NCI-H2196 treated with DMSO at 0.1 percent for 48 hours (cell line): ENCODE measurements around the gene ALDH8A1.
"Not testable (repeated sequence)": the region's sequence is repeated elsewhere in the genome, so short reads cannot be mapped to it uniquely, and the experiment has no call there.

Source experiments
- DNase-seq: peaks from one replicate; lab custom pipeline; 2025; ENCODE audit not compliant: unreplicated experiment; lab: John Stamatoyannopoulos, UW

Gene ALDH8A1

GRCh38 chr6:134911547-134911946 is 38.4 kb downstream of the ALDH8A1 start:
- no peak for DNase-seq

- no peak for DNase-seq
These were observed 39.3 kb downstream of the ALDH8A1 start for GRCh38 chr6:134910593-134910935.

- no peak for DNase-seq
These were observed 40.0 kb downstream of the ALDH8A1 start for GRCh38 chr6:134909701-134910592.

GRCh38 chr6:134908906-134909516 is 40.9 kb downstream of the ALDH8A1 start:
- no peak for DNase-seq

- not testable (repeated sequence) for DNase-seq
These were observed 45.2 kb downstream of the ALDH8A1 start for GRCh38 chr6:134904731-134905130.

DNA sequence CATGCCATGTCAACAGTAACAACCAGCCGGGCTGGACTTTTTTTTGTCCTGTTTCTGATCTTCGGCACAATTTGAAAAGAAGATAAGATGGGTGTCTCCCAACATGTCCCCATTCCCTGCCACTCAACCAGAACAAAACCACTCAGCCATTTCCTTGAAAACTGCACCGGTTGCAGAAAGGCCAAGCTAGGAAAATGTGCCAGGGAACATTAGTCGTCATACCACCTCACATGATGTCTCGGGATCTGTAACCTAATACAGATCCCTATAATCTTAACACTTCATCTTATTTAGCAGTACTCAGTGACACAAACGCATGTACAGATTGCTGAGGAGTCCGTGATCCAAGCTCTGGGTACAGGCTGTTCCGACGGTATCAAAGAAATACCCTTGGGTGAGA is 46.5 kb downstream of the ALDH8A1 start:
- DNase-seq = no peak

DNA sequence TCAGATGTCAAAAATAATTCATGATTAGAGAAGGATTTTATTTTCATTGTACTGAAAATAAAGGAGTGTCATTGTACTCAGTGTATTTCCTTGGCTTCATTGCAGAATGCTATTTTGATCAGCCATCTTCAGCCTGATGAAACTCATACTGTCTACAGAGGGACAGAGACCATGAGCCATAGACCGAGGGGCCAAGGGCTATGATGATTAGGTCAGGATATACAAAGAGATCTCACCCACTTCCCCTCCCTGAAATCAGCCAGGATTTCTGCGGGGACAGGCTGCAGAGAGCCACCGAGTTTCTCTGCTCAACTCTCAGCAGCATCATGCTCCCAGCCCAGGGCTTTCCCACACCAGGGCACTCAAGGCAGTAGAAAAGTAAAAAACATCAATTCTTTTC is 47.0 kb downstream of the ALDH8A1 start:
- no peak for DNase-seq

DNA sequence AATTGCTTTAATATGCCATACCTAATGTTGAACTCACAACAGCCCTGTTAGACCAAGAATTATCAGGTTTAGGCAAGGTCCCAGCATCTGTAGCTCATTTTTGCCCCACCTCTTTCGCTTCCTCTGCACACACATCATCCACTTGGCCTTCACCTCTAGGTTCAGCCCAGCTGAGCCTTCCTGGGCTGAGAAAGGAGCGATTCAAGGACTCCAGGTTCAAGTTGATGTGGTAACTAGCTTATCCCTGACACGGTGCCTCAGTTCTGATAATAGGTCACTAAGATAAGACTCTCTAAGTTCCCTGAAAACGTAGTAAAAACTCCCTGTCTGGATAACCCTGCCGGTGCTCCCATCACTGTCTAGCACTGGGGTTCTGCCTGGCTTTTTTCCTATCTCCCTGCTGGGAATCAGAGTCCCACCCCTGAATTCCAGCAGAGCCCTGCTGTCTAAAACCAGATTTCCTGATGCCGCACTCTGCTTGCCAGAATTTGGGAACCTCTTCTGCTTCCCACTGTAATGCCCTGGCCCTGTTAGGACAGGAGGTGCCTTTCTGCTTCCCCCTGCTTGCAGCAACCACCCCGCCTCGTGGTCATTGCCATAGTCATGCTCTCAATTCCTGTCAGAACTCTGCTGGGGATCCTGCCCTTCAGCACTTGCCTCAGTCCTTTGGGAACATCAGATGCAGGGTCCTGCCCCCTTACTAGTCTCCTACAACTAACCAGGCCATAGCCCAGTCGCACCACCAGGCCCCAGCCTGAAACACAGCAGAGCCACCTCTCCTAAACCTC is 47.6 kb downstream of the ALDH8A1 start:
- no peak for DNase-seq

DNA sequence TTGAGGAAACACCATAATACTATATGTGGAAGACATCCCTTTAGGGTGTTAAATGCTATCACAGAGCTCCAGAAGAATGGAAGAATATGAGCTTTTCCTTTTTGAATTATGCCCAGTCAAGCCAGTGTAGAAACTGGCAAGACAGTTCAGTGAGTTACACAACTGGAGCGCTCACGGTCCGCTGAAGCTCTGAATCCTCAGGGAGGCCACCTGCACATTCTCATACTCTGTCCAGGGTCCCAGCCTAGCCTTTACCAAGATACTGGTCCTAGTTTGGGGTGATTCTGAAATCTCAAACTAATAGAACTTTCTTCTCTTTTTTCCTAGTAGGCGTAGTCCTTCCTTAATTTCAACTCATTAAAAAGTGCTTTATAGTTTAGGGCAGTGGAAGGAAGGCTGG is 51.3 kb downstream of the ALDH8A1 start:
- no peak for DNase-seq

GRCh38 chr6:134898166-134898565 is 51.7 kb downstream of the ALDH8A1 start:
- not testable (repeated sequence) for DNase-seq

DNA sequence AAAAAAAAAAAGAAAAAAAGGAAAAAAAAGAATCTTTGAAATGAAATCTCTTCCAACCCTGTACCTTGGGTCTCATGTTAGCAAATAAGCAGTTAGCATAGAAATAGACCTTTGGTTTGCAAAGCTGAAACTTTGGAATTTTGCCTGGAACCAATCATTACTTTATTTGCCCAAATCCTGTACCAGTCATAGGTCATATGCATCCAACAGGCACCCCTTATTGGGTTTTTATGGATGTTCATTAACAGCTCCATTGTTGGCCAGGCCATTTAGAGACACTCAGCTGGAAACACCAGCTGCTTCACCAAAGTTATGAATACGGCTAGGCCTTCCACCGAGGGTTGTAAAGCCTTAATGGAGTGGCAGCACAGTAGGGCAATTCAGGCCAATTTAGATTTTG is 53.0 kb downstream of the ALDH8A1 start:
- DNase-seq = no peak

- no peak for DNase-seq
These were observed 55.1 kb downstream of the ALDH8A1 start for GRCh38 chr6:134894800-134895199.

DNA sequence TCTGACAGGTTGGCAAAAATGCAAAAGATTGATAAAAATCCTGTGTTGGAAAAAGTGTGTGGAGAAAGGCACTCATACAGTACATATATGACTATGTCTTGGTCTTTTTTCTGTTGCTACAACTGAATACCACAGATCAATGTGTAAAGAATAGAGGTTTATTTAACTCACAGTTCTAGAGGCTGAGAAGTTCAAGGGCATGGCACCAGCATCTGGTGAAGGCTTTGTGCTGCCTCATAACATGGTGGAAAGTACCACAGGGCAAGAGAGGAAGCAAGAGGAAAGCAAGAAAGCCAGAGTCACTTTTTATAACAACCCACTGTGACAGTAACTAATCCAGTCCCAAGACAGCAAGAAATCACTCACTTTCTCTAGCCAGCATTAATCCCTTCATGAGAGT is 57.5 kb downstream of the ALDH8A1 start:
- no peak for DNase-seq

GRCh38 chr6:134891633-134892032 is 58.3 kb downstream of the ALDH8A1 start:
- no peak for DNase-seq

DNA sequence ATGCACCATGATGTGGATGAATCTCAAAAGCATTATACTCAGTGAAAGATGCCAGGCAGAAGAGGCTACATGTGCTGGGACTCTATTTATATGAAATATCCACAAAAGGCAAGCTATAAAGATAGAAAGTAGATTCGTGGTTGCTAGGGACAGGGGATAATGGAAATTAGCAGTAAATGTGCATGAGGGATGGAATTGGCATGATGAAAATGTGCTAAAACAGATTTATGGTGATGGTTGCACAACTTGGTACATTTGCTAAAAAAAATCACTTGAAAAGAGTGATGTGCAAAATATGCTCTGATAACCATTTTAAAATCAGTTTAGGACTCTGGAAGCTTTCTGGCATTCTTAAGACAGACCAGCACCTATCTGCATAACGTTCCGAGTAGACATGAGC is 61.6 kb downstream of the ALDH8A1 start:
- DNase-seq = no peak

DNA sequence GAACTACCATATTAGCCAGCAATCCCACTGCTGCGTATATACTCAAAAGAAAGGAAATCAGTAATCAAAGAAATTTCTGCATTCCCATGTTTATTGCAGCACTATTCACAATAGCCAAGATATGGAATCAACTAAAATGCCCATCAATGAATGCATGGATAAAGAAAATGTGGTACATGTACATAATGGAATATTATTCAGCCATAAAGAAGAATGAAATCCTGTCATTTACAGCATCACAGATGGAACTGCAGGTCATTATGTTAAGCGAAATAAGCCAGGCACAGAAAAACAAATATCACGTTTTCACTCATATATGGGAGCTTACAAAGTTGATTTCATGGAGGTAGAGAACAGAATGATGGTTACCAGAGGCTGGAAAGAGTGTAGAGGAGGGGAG is 65.1 kb downstream of the ALDH8A1 start:
- DNase-seq = no peak

GRCh38 chr6:134883314-134883713 is 66.6 kb downstream of the ALDH8A1 start:
- no peak for DNase-seq

DNA sequence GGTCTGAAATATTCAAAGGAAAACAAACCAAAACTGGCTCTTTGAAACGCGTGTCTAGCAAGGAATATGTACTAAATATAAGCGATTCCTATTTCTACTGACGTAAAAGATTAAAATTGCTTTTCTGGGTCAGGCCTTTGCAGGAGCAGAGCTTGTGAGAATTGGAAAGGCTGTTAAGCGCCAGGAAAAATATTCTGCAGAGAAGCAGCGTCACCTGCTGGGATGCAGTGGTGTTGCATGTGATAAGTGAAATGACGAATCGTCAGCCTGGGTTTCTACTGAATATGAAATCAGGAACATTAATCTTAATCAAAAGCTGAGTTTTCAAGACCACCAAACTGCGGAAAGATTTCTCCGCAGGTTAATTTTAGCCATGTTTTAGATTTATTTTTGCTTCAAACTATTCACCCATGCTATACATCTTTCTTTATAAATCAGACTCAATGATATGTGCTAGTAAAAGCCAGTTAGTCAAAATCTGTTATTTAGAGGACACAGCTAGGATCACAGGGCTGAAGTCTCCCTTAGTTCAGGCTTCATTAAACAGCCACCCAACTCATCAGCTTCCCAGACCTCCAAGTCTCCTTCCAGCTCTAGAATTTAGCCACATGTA is 67.4 kb downstream of the ALDH8A1 start:
- no peak for DNase-seq

- no peak for DNase-seq
These were observed 69.3 kb downstream of the ALDH8A1 start for GRCh38 chr6:134880487-134881190.

GRCh38 chr6:134878136-134878535 is 71.8 kb downstream of the ALDH8A1 start:
- no peak for DNase-seq

DNA sequence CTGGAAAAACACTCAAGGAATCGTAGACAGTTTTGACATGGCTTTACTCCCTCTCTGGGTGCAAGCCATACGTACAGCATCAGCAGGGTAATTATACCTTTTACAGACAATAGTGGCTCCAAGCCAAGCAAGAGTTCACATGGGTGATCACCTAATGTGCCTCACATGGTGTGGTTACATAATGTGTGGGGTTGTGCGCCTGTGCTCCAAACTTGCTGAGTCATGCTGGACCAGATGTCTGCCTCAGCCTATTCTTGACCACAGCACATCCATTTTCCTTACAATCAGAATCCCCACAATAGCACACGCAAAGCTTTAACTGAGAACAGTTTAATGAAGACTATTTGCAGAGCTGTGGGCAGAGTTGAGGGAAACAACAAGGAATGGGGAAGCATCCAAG is 74.5 kb downstream of the ALDH8A1 start:
- DNase-seq = no peak
